PC-9 (cell line): ENCODE data around the gene VTCN1.

Experiments
- EZH2 ChIP-seq: fragments of 200-600 bp; sonication (generic); IDR thresholded peaks from 2 replicates; pipeline ENCODE4 v1.8.0; 2017; ENCODE audit warnings: antibody characterized with exemption, low read depth
- TF ChIP-seq, protein P1 (sequence below): fragments of 200-600 bp; sonication (generic); conservative IDR thresholded peaks from 2 replicates; pipeline ENCODE4 v1.6.1; 2017; ENCODE audit warnings: mixed run types, antibody characterized with exemption, mild to moderate bottlenecking, moderate library complexity

DNA sequence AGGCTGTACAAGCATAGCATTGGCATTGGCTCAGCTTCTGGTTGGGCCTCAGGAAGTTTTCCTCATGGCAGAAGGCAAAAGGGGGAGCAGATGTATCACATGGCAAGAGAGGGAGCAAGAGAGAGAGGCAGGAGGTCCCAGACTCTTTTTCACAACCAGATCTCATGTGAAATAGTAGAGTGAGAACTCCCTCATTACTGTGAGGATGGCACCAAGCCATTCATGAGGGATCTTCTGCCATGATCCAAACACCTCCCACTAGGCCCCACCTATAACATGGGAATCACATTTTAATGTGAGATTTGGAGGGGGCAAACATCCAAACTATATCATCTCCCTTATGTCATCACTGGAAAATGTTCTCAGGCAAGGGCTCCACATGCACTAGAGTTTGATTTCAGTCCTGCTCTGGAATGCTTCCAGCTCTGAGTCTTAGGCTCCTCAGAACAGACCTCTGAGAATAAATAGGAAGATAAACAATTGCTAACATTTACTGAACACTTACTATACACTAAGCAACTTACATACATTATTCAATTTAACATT lies 39.4 kb upstream of the VTCN1 start:
- TF ChIP-seq, protein P1, sequence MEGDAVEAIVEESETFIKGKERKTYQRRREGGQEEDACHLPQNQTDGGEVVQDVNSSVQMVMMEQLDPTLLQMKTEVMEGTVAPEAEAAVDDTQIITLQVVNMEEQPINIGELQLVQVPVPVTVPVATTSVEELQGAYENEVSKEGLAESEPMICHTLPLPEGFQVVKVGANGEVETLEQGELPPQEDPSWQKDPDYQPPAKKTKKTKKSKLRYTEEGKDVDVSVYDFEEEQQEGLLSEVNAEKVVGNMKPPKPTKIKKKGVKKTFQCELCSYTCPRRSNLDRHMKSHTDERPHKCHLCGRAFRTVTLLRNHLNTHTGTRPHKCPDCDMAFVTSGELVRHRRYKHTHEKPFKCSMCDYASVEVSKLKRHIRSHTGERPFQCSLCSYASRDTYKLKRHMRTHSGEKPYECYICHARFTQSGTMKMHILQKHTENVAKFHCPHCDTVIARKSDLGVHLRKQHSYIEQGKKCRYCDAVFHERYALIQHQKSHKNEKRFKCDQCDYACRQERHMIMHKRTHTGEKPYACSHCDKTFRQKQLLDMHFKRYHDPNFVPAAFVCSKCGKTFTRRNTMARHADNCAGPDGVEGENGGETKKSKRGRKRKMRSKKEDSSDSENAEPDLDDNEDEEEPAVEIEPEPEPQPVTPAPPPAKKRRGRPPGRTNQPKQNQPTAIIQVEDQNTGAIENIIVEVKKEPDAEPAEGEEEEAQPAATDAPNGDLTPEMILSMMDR: no peak
- no peak for TF ChIP-seq EZH2
